ENCODE data around the gene RCAN1. TPM values are rescaled to one million over a fixed set of nuclear protein-coding genes. Genes with fewer than 3 reads are reported as not detected.

RCAN1 gene
- total RNA-seq, 4 donors from 2014 or later: 8.7 to 27.5 (median 22.8) TPM

DNA sequence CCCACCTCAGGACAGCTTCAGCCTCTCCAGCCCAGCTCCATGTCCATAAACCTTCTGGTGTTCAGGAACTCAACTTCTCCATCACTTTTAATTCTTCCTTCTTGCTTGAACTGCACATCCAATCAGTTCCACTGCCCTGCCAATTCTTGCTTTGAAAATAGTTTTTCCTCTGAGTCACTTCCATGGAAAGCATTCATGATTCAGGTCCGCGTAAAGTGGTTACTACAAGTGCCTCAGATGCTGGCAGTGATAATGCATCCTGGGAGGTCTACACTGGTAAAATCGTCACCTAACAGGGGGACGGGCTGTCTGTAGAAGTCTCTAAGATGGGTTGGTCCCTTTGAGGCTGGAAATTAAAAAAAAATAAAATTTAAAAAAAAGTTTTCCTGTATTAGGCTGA, 25.9 kb upstream of the RCAN1 start:
- H3K36me3 ChIP-seq: no peaks in the 10 kb centered on the region
- H3K27ac ChIP-seq: no peak overlapping the region
- TF ChIP-seq POLR2AphosphoS5 (IDR thresholded peaks at IDR 0.05): no peak
- no peak for TF ChIP-seq POLR2A (IDR thresholded peaks at IDR 0.05)
- TF ChIP-seq, protein P1, sequence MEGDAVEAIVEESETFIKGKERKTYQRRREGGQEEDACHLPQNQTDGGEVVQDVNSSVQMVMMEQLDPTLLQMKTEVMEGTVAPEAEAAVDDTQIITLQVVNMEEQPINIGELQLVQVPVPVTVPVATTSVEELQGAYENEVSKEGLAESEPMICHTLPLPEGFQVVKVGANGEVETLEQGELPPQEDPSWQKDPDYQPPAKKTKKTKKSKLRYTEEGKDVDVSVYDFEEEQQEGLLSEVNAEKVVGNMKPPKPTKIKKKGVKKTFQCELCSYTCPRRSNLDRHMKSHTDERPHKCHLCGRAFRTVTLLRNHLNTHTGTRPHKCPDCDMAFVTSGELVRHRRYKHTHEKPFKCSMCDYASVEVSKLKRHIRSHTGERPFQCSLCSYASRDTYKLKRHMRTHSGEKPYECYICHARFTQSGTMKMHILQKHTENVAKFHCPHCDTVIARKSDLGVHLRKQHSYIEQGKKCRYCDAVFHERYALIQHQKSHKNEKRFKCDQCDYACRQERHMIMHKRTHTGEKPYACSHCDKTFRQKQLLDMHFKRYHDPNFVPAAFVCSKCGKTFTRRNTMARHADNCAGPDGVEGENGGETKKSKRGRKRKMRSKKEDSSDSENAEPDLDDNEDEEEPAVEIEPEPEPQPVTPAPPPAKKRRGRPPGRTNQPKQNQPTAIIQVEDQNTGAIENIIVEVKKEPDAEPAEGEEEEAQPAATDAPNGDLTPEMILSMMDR (IDR thresholded peaks at IDR 0.05): no peak
- no peak for TF ChIP-seq EP300 (IDR thresholded peaks at IDR 0.05)
- H3K9me3 ChIP-seq: no peaks in the 10 kb centered on the region
- H3K4me1 ChIP-seq: no peaks in the 10 kb centered on the region
- H3K4me3 ChIP-seq: no peak overlapping the region
- DNase-seq (ENCODE audit: low spot score in 2 of 2): no peak
- H3K27me3 ChIP-seq: no peaks in the 10 kb centered on the region
- WGBS: 54% methylated on average over 4 of the region's 4 CpGs

DNA sequence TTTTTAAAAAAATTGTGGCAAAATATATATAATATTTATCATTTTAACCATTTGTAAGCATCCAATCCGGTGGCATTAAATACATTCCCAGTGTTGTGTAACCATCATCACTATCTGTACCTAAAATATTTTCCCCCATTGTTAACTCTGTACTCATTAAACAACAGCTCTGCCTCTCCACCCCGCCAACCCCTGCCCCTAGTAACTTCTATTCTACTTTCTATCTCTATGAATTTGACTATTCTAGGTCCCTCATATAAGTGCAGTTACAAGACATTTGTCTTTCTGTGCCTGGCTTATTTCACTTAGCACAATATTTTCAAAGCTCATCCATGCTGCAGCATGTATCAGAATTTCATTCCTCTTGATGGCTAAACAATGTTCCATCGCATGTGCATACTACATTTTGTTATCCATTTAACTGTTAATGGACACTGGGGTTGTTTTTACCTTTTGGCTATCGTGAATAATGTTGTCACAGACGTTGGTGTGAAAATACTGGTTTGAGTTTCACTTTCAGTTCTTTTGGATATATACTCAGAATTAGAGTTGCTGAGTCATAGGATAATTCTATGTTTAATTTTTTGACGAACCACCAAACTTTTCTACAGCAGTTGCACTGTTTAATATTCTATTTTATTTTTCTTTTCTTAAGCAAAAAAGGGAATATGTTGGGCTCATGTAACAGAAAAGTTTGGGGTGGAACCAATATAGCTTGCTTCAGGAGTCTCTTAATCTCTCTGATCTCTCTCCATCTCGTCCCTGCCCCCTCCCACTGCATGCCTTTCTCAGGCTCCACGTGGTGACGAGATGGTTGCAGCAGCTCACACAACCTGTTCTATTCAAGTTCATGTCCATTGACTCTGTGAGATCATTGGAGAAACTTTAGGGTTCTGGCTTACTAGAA, 25.2 kb upstream of the RCAN1 start:
- TF ChIP-seq, protein P1 (IDR thresholded peaks at IDR 0.05): no peak
- TF ChIP-seq POLR2A (IDR thresholded peaks at IDR 0.05) (no peak), EP300 (IDR thresholded peaks at IDR 0.05) (no peak)
- DNase-seq (ENCODE audit: low spot score in 2 of 2): no peak
- WGBS: 43% methylated on average over 9 of the region's 9 CpGs
- Histone ChIP-seq H3K4me1 (no peaks in the 10 kb centered on the region), H3K4me3 (no peak overlapping the region), H3K36me3 (no peaks in the 10 kb centered on the region), H3K27me3 (peaks cover 5% of the 10 kb centered on the region), H3K9me3 (no peaks in the 10 kb centered on the region), H3K27ac (no peak overlapping the region)

DNA sequence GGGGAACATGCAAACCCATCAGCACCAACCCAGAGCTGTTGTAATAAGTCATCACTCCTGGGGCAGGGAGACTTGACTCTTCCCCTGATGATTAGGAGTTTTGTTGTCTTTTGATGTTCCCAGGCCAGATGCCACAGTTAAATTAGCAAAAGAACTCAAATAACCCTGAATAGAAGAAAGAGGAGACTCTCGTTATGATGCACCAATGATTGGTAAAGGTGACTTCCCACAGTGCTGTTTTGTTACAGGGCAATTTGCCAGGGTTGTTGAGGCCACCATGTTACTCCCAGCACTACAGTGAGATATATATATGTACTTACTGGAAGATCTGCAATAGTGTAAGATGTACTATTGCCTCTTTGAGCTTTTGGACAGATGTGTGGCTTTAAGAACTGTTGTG, 24.3 kb upstream of the RCAN1 start:
- H3K4me3 ChIP-seq: no peak overlapping the region
- H3K4me1 ChIP-seq: no peaks in the 10 kb centered on the region
- H3K27me3 ChIP-seq: peaks cover 7% of the 10 kb centered on the region
- H3K36me3 ChIP-seq: no peaks in the 10 kb centered on the region
- no peak overlapping the region for H3K27ac ChIP-seq
- DNase-seq (ENCODE audit: low spot score in 2 of 2): no peak
- WGBS: 100% methylated on average over 1 of the region's 1 CpG
- H3K9me3 ChIP-seq: no peaks in the 10 kb centered on the region
- TF ChIP-seq POLR2AphosphoS5 (IDR thresholded peaks at IDR 0.05): no peak
- TF ChIP-seq POLR2A (IDR thresholded peaks at IDR 0.05): no peak
- TF ChIP-seq, protein P1 (IDR thresholded peaks at IDR 0.05): no peak
- TF ChIP-seq EP300 (IDR thresholded peaks at IDR 0.05): no peak

DNA sequence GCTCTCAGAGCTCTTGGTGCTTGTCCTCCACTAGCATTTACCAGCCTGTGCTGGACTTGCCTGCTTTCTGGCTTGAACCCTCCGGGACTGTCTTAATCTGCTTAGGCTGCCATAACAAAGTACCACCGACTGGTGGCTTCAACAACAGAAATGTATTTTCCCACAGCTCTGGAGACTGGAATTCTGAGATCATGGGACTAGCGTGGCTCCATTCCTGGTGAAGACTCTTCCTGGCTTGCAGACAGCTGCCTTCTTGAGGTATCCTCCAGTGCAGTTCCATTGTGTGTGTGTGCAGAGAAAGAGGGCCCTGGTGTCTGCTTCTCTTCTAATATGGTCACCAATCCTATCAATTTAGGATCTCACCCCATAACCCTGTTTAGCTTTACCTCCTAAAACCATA, 22.0 kb upstream of the RCAN1 start:
- WGBS: 86% methylated on average over 3 of the region's 3 CpGs
- H3K9me3 ChIP-seq: no peaks in the 10 kb centered on the region
- H3K27ac ChIP-seq: no peak overlapping the region
- H3K36me3 ChIP-seq: no peaks in the 10 kb centered on the region
- H3K4me3 ChIP-seq: no peak overlapping the region
- peaks cover 12% of the 10 kb centered on the region for H3K27me3 ChIP-seq
- no peaks in the 10 kb centered on the region for H3K4me1 ChIP-seq
- no peak for TF ChIP-seq POLR2AphosphoS5 (IDR thresholded peaks at IDR 0.05)
- TF ChIP-seq EP300 (IDR thresholded peaks at IDR 0.05): no peak
- TF ChIP-seq, protein P1 (IDR thresholded peaks at IDR 0.05): no peak
- no peak for TF ChIP-seq POLR2A (IDR thresholded peaks at IDR 0.05)
- DNase-seq (ENCODE audit: low spot score in 2 of 2): no peak

DNA sequence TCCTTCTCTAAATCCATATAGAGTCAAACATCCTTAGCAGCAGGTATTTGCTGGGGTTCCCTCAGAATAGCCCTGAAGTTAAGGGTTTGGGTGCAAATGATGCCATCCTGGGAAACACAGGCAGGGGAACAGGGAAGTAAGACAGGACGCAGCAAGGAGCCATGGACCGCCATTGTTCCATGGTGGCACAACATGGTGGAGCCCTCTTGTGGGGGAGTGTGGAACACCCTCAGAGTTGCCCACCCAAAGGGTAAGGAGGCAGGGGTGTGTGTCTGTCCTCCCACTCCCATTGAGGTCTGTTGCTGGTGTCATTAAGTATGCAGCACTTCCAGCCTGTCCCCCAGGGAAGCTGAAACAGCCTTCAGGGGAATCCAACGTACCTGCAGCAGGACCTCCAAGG, 20.4 kb upstream of the RCAN1 start:
- Histone ChIP-seq H3K9me3 (no peaks in the 10 kb centered on the region), H3K4me3 (no peak overlapping the region), H3K27me3 (peaks cover 12% of the 10 kb centered on the region), H3K27ac (no peak overlapping the region), H3K4me1 (no peaks in the 10 kb centered on the region), H3K36me3 (no peaks in the 10 kb centered on the region)
- TF ChIP-seq, protein P1 (IDR thresholded peaks at IDR 0.05): no peak
- TF ChIP-seq POLR2AphosphoS5 (IDR thresholded peaks at IDR 0.05) (no peak), EP300 (IDR thresholded peaks at IDR 0.05) (no peak), POLR2A (IDR thresholded peaks at IDR 0.05) (no peak)
- WGBS: 63% methylated on average over 3 of the region's 3 CpGs
- DNase-seq (ENCODE audit: low spot score in 2 of 2): peak in 1 of 2 donors; percentile 24

All from suprapubic skin (tissue), 4 donors.